SK-N-SH treated with all-trans-retinoic acid at 6 μM for 48 hours (cell line): ENCODE measurements around the gene ADCYAP1R1.

ENCODE experiments used
- ESRRG ChIP-seq: fragments of 250-450 bp; sonication (Bioruptor Pico); IDR thresholded peaks from 2 replicates; pipeline ENCODE4 v1.6.1; 2021; ENCODE audit warnings: mild to moderate bottlenecking
- ISL1 ChIP-seq: fragments of 250-450 bp; sonication (Bioruptor Pico); IDR thresholded peaks from 2 replicates; pipeline ENCODE4 v2.1.2; 2022; ENCODE audit warnings: mild to moderate bottlenecking, moderate library complexity
- ZNF565 ChIP-seq: fragments of 450-650 bp; formaldehyde crosslinking; conservative IDR thresholded peaks from 2 replicates; pipeline ENCODE4 v1.5.0; 2020; ENCODE audit warnings: low read depth, mild to moderate bottlenecking, moderate library complexity
- ZNF70 ChIP-seq: fragments of 450-650 bp; formaldehyde crosslinking; IDR thresholded peaks from 2 replicates; pipeline ENCODE4 v1.5.0; 2020; ENCODE audit warnings: mild to moderate bottlenecking, moderate library complexity
- TF ChIP-seq, protein P1 (sequence below): fragments of 250-450 bp; sonication (Bioruptor Pico); IDR thresholded peaks from 2 replicates; pipeline ENCODE4 v1.5.1; 2020; ENCODE audit warnings: low read depth, mild to moderate bottlenecking, moderate library complexity
- TF ChIP-seq, protein P2 (sequence below): fragments of 250-450 bp; sonication (Bioruptor Pico); IDR thresholded peaks from 2 replicates; pipeline ENCODE4 v1.5.1; 2021; ENCODE audit warnings: mild to moderate bottlenecking, moderate library complexity
- TF ChIP-seq, protein P3 (sequence below): fragments of 250-450 bp; sonication (Bioruptor Pico); IDR thresholded peaks from 2 replicates; pipeline ENCODE4 v1.8.0; 2021; ENCODE audit warnings: low read depth, mild to moderate bottlenecking, moderate library complexity, borderline replicate concordance

DNA sequence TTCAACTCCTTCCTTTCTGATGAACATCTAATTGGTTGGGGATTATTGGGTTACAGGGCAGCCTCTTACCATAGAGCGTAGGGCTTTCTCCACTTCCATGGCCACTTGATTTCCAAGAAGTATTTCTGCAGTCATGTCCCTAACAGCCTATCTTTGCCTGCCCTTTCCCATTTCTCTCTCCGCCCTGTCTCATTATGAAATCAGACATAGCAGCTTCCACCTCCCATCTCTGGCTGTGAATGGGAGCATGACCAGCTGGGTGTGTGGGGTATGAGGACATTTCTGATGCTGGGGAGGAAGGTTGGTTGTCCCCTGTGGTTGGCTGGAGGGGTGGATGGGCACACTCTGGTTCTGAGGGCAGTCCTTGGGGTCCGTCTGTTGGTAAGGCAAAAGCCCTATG lies 41.2 kb downstream of the ADCYAP1R1 start:
- no peak for TF ChIP-seq ISL1 (CRISPR knock-in tag)
- TF ChIP-seq, protein P1, sequence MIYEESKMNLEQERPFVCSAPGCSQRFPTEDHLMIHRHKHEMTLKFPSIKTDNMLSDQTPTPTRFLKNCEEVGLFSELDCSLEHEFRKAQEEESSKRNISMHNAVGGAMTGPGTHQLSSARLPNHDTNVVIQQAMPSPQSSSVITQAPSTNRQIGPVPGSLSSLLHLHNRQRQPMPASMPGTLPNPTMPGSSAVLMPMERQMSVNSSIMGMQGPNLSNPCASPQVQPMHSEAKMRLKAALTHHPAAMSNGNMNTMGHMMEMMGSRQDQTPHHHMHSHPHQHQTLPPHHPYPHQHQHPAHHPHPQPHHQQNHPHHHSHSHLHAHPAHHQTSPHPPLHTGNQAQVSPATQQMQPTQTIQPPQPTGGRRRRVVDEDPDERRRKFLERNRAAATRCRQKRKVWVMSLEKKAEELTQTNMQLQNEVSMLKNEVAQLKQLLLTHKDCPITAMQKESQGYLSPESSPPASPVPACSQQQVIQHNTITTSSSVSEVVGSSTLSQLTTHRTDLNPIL (CRISPR knock-in tag), result no peak
- TF ChIP-seq, protein P2, sequence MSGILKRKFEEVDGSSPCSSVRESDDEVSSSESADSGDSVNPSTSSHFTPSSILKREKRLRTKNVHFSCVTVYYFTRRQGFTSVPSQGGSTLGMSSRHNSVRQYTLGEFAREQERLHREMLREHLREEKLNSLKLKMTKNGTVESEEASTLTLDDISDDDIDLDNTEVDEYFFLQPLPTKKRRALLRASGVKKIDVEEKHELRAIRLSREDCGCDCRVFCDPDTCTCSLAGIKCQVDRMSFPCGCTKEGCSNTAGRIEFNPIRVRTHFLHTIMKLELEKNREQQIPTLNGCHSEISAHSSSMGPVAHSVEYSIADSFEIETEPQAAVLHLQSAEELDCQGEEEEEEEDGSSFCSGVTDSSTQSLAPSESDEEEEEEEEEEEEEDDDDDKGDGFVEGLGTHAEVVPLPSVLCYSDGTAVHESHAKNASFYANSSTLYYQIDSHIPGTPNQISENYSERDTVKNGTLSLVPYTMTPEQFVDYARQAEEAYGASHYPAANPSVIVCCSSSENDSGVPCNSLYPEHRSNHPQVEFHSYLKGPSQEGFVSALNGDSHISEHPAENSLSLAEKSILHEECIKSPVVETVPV (CRISPR knock-in tag), result no peak
- TF ChIP-seq, protein P3, sequence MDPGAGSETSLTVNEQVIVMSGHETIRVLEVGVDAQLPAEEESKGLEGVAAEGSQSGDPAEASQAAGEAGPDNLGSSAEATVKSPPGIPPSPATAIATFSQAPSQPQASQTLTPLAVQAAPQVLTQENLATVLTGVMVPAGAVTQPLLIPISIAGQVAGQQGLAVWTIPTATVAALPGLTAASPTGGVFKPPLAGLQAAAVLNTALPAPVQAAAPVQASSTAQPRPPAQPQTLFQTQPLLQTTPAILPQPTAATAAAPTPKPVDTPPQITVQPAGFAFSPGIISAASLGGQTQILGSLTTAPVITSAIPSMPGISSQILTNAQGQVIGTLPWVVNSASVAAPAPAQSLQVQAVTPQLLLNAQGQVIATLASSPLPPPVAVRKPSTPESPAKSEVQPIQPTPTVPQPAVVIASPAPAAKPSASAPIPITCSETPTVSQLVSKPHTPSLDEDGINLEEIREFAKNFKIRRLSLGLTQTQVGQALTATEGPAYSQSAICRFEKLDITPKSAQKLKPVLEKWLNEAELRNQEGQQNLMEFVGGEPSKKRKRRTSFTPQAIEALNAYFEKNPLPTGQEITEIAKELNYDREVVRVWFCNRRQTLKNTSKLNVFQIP (CRISPR knock-in tag), result no peak
- no peak for TF ChIP-seq ESRRG (CRISPR knock-in tag)
- no peak for TF ChIP-seq ZNF70
- no peak for TF ChIP-seq ZNF565
